Neural progenitor cell (in vitro differentiated cells): ENCODE data around the gene CDKN1A. TPM values are rescaled to one million over a fixed set of nuclear protein-coding genes. Genes with fewer than 3 reads are reported as not detected.

Experiments
- DNase-seq: peaks from one replicate; pipeline ENCODE4 v3.0.0-alpha.2; 2016; ENCODE audit warnings: low spot score
- H2AFZ ChIP-seq: fragments of 200-600 bp; sonication (generic); replicated peaks from 2 replicates; pipeline ENCODE4 v1.6.1; 2016; ENCODE audit warnings: antibody characterized with exemption
- H3F3A ChIP-seq: fragments of 200-600 bp; sonication (generic); 2 replicates; pipeline ENCODE4 v1.6.1; 2016; ENCODE audit warnings: antibody characterized with exemption, low read depth
- H3K27ac ChIP-seq: fragments of 200-600 bp; sonication (generic); 2 replicates; pipeline ENCODE4 v1.5.1; 2016; ENCODE audit warnings: mild to moderate bottlenecking
- H3K27me3 ChIP-seq: fragments of 200-600 bp; sonication (generic); 2 replicates; pipeline ENCODE4 v1.6.1; 2016; ENCODE audit warnings: mild to moderate bottlenecking, moderate library complexity
- H3K36me3 ChIP-seq: fragments of 200-600 bp; sonication (generic); 2 replicates; pipeline ENCODE4 v1.5.1; 2016
- H3K4me1 ChIP-seq: fragments of 200-600 bp; sonication (generic); 2 replicates; pipeline ENCODE4 v1.6.1; 2016; ENCODE audit warnings: mixed run types
- H3K4me2 ChIP-seq: fragments of 200-600 bp; sonication (generic); 2 replicates; pipeline ENCODE4 v1.6.1; 2016
- H3K4me3 ChIP-seq: fragments of 200-600 bp; sonication (generic); 2 replicates; pipeline ENCODE4 v1.5.1; 2016
- H3K79me2 ChIP-seq: fragments of 200-600 bp; sonication (generic); 2 replicates; pipeline ENCODE4 v1.6.1; 2016; ENCODE audit warnings: low read depth
- H3K9ac ChIP-seq: fragments of 200-600 bp; sonication (generic); 2 replicates; pipeline ENCODE4 v1.6.1; 2016
- H3K9me3 ChIP-seq: fragments of 200-600 bp; sonication (generic); 2 replicates; pipeline ENCODE4 v1.5.1; 2016; ENCODE audit warnings: low read depth
- H4K20me1 ChIP-seq: fragments of 200-600 bp; sonication (generic); 2 replicates; pipeline ENCODE4 v1.6.1; 2016; ENCODE audit warnings: low read depth
- H3K27ac Mint-ChIP-seq: 3 replicates; pipeline ENCODE4 v1.8.0; 2021; ENCODE audit warnings: mixed read lengths
- H3K27me3 Mint-ChIP-seq: 2 replicates; pipeline ENCODE4 v1.8.0; 2022; ENCODE audit warnings: low read depth, mild to moderate bottlenecking, inconsistent platforms, moderate library complexity, mixed read lengths; ENCODE audit not compliant: insufficient read depth
- H3K36me3 Mint-ChIP-seq: 3 replicates; pipeline ENCODE4 v1.8.0; 2021; ENCODE audit warnings: mixed read lengths
- H3K4me1 Mint-ChIP-seq: 3 replicates; pipeline ENCODE4 v1.8.0; 2021; ENCODE audit warnings: mixed read lengths
- H3K4me3 Mint-ChIP-seq: 3 replicates; pipeline ENCODE4 v1.8.0; 2021; ENCODE audit warnings: mild to moderate bottlenecking, moderate library complexity, mixed read lengths
- H3K9me3 Mint-ChIP-seq: 3 replicates; pipeline ENCODE4 v1.8.0; 2020; ENCODE audit warnings: mixed read lengths
- EZH2 ChIP-seq: fragments of 200-600 bp; sonication (generic); IDR thresholded peaks from 2 replicates; pipeline ENCODE4 v1.6.1; 2017; ENCODE audit warnings: antibody characterized with exemption, mild to moderate bottlenecking, moderate library complexity
- EZH2phosphoT487 ChIP-seq: fragments of 200-600 bp; sonication (generic); IDR thresholded peaks from 2 replicates; pipeline ENCODE4 v1.6.1; 2017; ENCODE audit warnings: antibody characterized with exemption
- total RNA-seq: library from RNA; depleted of rRNA; stranded (reverse); fragments of >200 nt; gene quantifications from 2 replicates; pipeline ENCODE4 v1.2.3, GENCODE V29; 2015; ENCODE audit warnings: low replicate concordance
- TF ChIP-seq, protein P1 (sequence below): fragments of 200-600 bp; sonication (generic); IDR thresholded peaks from 2 replicates; pipeline ENCODE4 v1.5.1; 2017; ENCODE audit warnings: antibody characterized with exemption, mild to moderate bottlenecking

Gene CDKN1A
- total RNA-seq, 1 donor from 2014 or later = 7.0 TPM

DNA sequence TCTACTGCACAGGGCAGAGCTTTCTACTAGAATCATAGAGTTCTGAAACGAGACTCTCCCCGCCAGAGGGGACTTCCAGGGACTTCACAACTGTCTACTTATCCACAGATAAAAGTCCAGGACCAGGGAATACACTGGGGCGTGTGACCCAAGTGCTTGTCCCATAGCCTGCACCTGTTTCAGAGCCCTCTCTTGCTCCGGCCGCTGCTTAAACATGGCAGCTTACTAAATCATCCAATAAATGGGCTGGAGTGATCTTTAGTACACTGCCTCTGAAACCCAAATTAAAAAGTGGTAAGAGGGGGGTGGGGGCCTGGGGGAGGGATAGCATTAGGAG lies 10.2 kb downstream of the CDKN1A start:
- no peaks in the 10 kb centered on the region for H3K4me1 Mint-ChIP-seq
- H3K79me2 ChIP-seq = no peaks in the 10 kb centered on the region
- H3K27ac ChIP-seq = no peak overlapping the region
- H3K27ac Mint-ChIP-seq = no peak overlapping the region
- TF ChIP-seq EZH2 (no peak), EZH2phosphoT487 (no peak)
- TF ChIP-seq, protein P1, sequence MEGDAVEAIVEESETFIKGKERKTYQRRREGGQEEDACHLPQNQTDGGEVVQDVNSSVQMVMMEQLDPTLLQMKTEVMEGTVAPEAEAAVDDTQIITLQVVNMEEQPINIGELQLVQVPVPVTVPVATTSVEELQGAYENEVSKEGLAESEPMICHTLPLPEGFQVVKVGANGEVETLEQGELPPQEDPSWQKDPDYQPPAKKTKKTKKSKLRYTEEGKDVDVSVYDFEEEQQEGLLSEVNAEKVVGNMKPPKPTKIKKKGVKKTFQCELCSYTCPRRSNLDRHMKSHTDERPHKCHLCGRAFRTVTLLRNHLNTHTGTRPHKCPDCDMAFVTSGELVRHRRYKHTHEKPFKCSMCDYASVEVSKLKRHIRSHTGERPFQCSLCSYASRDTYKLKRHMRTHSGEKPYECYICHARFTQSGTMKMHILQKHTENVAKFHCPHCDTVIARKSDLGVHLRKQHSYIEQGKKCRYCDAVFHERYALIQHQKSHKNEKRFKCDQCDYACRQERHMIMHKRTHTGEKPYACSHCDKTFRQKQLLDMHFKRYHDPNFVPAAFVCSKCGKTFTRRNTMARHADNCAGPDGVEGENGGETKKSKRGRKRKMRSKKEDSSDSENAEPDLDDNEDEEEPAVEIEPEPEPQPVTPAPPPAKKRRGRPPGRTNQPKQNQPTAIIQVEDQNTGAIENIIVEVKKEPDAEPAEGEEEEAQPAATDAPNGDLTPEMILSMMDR = no peak
- H3K36me3 ChIP-seq = no peaks in the 10 kb centered on the region
- no peak overlapping the region for H3K4me3 Mint-ChIP-seq
- H3K4me3 ChIP-seq = no peak overlapping the region
- no peaks in the 10 kb centered on the region for H3K36me3 Mint-ChIP-seq
- H3K9me3 Mint-ChIP-seq = peaks cover 2% of the 10 kb centered on the region
- DNase-seq = no peak
- no peak overlapping the region for H2AFZ ChIP-seq
- no peaks in the 10 kb centered on the region for H3K27me3 ChIP-seq
- H3K4me2 ChIP-seq = no peak overlapping the region
- H3K9ac ChIP-seq = no peak overlapping the region
- H3F3A ChIP-seq = no peaks in the 10 kb centered on the region
- H3K9me3 ChIP-seq = no peaks in the 10 kb centered on the region
- no peaks in the 10 kb centered on the region for H4K20me1 ChIP-seq
- no peaks in the 10 kb centered on the region for H3K4me1 ChIP-seq
- H3K27me3 Mint-ChIP-seq = peaks cover 12% of the 10 kb centered on the region

DNA sequence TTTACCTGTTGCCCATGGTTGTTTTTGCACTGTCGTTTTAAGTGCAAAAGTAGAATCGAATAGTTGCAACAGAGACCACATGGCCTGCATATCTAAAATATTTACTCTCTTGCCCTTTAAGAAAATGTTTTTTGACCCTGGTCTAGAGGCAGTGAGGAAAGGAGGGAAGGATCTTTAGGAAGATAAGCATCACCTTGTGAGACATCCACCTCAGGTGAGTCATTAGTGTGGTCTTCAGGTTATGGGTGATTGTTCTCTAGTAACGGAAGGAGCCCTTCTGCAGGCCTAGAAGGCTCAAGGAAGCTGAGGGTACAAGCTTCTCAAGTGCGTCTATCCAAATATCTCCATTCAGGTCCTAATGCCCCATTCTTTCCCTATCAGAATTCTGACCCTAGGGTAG lies 12.5 kb downstream of the CDKN1A start:
- H3K4me1 Mint-ChIP-seq = no peaks in the 10 kb centered on the region
- H3K27me3 Mint-ChIP-seq = peaks cover 6% of the 10 kb centered on the region

DNA sequence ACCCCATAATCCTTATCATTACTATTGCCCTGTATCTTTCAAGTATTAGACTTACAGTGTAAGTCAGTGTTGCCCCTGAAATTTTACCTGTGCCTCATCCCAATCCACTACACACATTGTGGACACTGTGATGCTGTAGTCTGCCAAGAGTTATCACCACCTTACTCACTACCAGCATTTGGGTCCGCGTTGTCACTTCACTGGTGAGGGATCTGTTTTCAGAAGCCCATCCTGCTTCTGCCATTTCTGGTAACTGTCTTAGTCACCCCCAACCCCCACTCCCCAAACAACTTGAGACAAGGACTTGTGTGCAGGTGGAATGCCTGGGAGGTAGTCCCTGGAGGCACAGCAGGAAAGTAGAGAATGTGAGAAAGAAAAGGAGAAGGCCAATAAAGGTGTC lies 13.1 kb downstream of the CDKN1A start:
- no peaks in the 10 kb centered on the region for H3K27me3 ChIP-seq
- H3F3A ChIP-seq = no peaks in the 10 kb centered on the region
- Mint-ChIP-seq H3K36me3 (no peaks in the 10 kb centered on the region), H3K9me3 (peaks cover 2% of the 10 kb centered on the region), H3K27ac (no peak overlapping the region), H3K27me3 (peaks cover 6% of the 10 kb centered on the region), H3K4me3 (no peak overlapping the region), H3K4me1 (no peaks in the 10 kb centered on the region)
- H3K4me3 ChIP-seq = no peak overlapping the region
- no peak for DNase-seq
- H3K9me3 ChIP-seq = no peaks in the 10 kb centered on the region
- TF ChIP-seq EZH2phosphoT487 = no peak
- TF ChIP-seq, protein P1 = no peak
- TF ChIP-seq EZH2 = no peak
- H3K9ac ChIP-seq = no peak overlapping the region
- H4K20me1 ChIP-seq = no peaks in the 10 kb centered on the region
- H3K4me2 ChIP-seq = no peak overlapping the region
- H3K27ac ChIP-seq = no peak overlapping the region
- no peaks in the 10 kb centered on the region for H3K4me1 ChIP-seq
- H3K79me2 ChIP-seq = no peaks in the 10 kb centered on the region
- H3K36me3 ChIP-seq = no peaks in the 10 kb centered on the region
- H2AFZ ChIP-seq = no peak overlapping the region

More for the DNA sequence above, 12.5 kb downstream of the CDKN1A start:
- no peaks in the 10 kb centered on the region for H3F3A ChIP-seq
- no peak overlapping the region for H3K4me2 ChIP-seq
- H3K9me3 ChIP-seq = no peaks in the 10 kb centered on the region
- no peak overlapping the region for H2AFZ ChIP-seq
- H3K4me1 ChIP-seq = no peaks in the 10 kb centered on the region
- DNase-seq = no peak
- no peaks in the 10 kb centered on the region for H3K36me3 ChIP-seq
- no peak overlapping the region for H3K4me3 ChIP-seq
- TF ChIP-seq, protein P1 = no peak
- TF ChIP-seq EZH2 = no peak
- no peak for TF ChIP-seq EZH2phosphoT487
- H3K9ac ChIP-seq = no peak overlapping the region
- Mint-ChIP-seq H3K9me3 (peaks cover 2% of the 10 kb centered on the region), H3K27ac (no peak overlapping the region), H3K4me3 (no peak overlapping the region), H3K36me3 (no peaks in the 10 kb centered on the region)
- H4K20me1 ChIP-seq = no peaks in the 10 kb centered on the region
- no peaks in the 10 kb centered on the region for H3K27me3 ChIP-seq
- no peaks in the 10 kb centered on the region for H3K79me2 ChIP-seq
- H3K27ac ChIP-seq = no peak overlapping the region

DNA sequence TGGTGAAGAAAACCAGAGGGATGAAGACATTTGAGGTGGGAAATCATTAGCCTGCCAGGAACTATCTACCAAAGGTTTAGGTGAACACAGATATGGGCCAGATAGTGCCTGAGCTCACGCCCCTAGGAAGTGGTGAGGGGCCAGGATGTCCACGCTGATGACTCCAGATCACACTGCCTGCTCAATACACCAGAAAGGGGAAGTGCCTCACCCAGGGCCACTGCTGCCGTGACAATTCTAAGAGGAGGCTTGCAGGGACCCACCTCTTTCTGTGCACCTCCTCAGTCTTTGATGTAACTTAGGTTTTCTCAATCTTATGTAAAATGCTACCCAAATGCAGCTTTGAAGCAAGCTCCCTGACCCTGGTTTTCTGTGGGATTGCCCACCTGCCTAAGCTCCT lies 13.7 kb downstream of the CDKN1A start:
- Histone ChIP-seq H3K4me2 (no peak overlapping the region), H2AFZ (no peak overlapping the region), H3K36me3 (no peaks in the 10 kb centered on the region), H3F3A (no peaks in the 10 kb centered on the region), H3K9ac (no peak overlapping the region), H3K4me3 (no peak overlapping the region), H4K20me1 (no peaks in the 10 kb centered on the region), H3K79me2 (no peaks in the 10 kb centered on the region), H3K9me3 (no peaks in the 10 kb centered on the region), H3K4me1 (no peaks in the 10 kb centered on the region), H3K27me3 (no peaks in the 10 kb centered on the region), H3K27ac (no peak overlapping the region)
- no peak overlapping the region for H3K4me3 Mint-ChIP-seq
- H3K27ac Mint-ChIP-seq = no peak overlapping the region
- peaks cover 6% of the 10 kb centered on the region for H3K27me3 Mint-ChIP-seq
- TF ChIP-seq EZH2phosphoT487 = no peak
- TF ChIP-seq, protein P1 = no peak
- no peak for TF ChIP-seq EZH2
- H3K9me3 Mint-ChIP-seq = peaks cover 2% of the 10 kb centered on the region
- no peaks in the 10 kb centered on the region for H3K36me3 Mint-ChIP-seq
- H3K4me1 Mint-ChIP-seq = no peaks in the 10 kb centered on the region
- DNase-seq = no peak
